ENCODE results near the gene HPS5.

Gene HPS5

DNA sequence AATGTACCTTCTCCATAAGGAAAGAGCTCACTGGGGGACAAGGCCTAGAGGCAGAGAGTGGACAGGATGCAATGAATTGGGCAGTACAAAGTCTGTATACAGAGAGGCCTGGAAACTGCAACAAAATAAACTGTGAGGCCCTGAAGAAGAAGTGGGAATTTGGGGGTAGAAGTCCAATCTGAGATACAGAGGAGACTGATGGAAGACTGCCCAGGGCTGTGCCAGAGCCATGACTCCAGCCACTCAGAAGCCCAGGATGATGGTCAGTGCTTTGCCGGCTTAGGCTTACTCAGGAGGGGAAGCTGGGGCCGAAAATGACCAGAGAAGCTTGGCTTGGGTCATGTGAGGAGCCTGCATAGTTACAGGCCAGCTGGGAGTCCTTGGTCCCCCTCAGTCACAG, 91.1 kb downstream of the HPS5 start:
- TF ChIP-seq, protein P1, sequence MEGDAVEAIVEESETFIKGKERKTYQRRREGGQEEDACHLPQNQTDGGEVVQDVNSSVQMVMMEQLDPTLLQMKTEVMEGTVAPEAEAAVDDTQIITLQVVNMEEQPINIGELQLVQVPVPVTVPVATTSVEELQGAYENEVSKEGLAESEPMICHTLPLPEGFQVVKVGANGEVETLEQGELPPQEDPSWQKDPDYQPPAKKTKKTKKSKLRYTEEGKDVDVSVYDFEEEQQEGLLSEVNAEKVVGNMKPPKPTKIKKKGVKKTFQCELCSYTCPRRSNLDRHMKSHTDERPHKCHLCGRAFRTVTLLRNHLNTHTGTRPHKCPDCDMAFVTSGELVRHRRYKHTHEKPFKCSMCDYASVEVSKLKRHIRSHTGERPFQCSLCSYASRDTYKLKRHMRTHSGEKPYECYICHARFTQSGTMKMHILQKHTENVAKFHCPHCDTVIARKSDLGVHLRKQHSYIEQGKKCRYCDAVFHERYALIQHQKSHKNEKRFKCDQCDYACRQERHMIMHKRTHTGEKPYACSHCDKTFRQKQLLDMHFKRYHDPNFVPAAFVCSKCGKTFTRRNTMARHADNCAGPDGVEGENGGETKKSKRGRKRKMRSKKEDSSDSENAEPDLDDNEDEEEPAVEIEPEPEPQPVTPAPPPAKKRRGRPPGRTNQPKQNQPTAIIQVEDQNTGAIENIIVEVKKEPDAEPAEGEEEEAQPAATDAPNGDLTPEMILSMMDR (IDR thresholded peaks at IDR 0.05; ENCODE audit: low read depth, low read length, missing control alignments): no peak
- no peak for DNase-seq (ENCODE audit: low read depth)
- H3K4me3 ChIP-seq (ENCODE audit: low read depth, low read length): no peak overlapping the region
- in situ Hi-C loops (cut with HindIII; ENCODE audit: low sequenced_read_pairs): no loop called here

DNA sequence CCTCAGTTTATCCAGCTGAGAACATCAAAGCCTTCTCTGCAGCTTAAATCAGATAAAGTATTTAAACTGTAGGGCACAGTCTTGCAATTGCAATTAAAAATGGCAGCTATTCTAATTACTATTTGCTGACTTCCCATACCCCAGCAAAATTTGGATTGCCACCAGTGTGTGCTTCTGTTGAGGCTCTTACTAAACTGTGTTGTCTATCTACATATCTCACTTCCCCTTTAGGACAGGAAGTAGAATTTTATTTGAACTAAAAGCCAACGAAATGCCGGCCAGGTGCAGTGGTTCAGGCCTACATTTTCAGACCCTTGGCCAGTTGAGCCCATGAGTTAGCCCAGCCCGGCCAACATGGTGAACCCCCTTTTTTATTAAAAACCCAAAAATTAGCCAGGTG, 92.4 kb downstream of the HPS5 start:
- H3K4me3 ChIP-seq (ENCODE audit: low read depth, low read length): no peak overlapping the region
- TF ChIP-seq, protein P1 (IDR thresholded peaks at IDR 0.05; ENCODE audit: low read depth, low read length, missing control alignments): no peak
- no peak for DNase-seq (ENCODE audit: low read depth)
- in situ Hi-C loops (cut with HindIII; ENCODE audit: low sequenced_read_pairs): no loop called here
